H1 (cell line): ENCODE data around the gene ERCC6L. TPM values are rescaled to one million over a fixed set of nuclear protein-coding genes. Genes with fewer than 3 reads are reported as not detected.

Experiments used
- CTCF ChIA-PET: fragments of 300-600 bp; sonication (Branson Sonifier 250); formaldehyde crosslinking; loops from one replicate; lab custom pipeline; 2021; ENCODE audit not compliant: partially characterized antibody; lab: Charles Lee
- POLR2A ChIA-PET: fragments of 300-600 bp; sonication (Branson Sonifier 250); formaldehyde crosslinking; loops from one replicate; lab custom pipeline; 2021; ENCODE audit warnings: inconsistent platforms; ENCODE audit not compliant: partially characterized antibody; lab: Charles Lee
- DNase-seq, 2 experiments: peaks; one replicate each; pipeline versions ENCODE4 v3.0.0 to v3.0.0-alpha.2; 2010 to 2022; ENCODE audit warnings: low spot score in 2 of 2, low read depth in 1 of 2, mixed read lengths in 1 of 2
- FAIRE-seq: peaks from 2 replicates; lab custom pipeline; 2011; peaks lifted over from hg19 to GRCh38; lab: Jason Lieb, UNC
- H2AFZ ChIP-seq: 2 replicates; pipeline ENCODE4 v1.8.1; 2012; ENCODE audit warnings: low read length, inconsistent platforms
- H2AK5ac ChIP-seq: 2 replicates; pipeline ENCODE4 v1.6.1; 2013; ENCODE audit warnings: low read depth, low read length
- H2BK120ac ChIP-seq: replicated peaks from 2 replicates; pipeline ENCODE3; 2013; ENCODE audit warnings: low read depth, low read length, inconsistent platforms
- H2BK12ac ChIP-seq: 2 replicates; pipeline ENCODE4 v1.6.1; 2013; ENCODE audit warnings: low read depth, low read length
- H2BK15ac ChIP-seq: 2 replicates; pipeline ENCODE4 v1.6.1; 2013; ENCODE audit warnings: low read length
- H2BK20ac ChIP-seq: 2 replicates; pipeline ENCODE4 v1.6.1; 2013; ENCODE audit warnings: low read length
- H2BK5ac ChIP-seq: 2 replicates; pipeline ENCODE4 v1.6.1; 2013; ENCODE audit warnings: low read depth, low read length
- H3K14ac ChIP-seq: 2 replicates; pipeline ENCODE4 v1.6.1; 2013; ENCODE audit warnings: inconsistent platforms; ENCODE audit not compliant: insufficient read length
- H3K18ac ChIP-seq: 2 replicates; pipeline ENCODE4 v1.6.1; 2013; ENCODE audit warnings: low read length; ENCODE audit errors: extremely low read depth
- H3K23ac ChIP-seq: 2 replicates; pipeline ENCODE4 v1.6.1; 2013; ENCODE audit warnings: inconsistent platforms; ENCODE audit not compliant: insufficient read length
- H3K23me2 ChIP-seq: 2 replicates; pipeline ENCODE4 v1.6.1; 2013; ENCODE audit warnings: low read depth, low read length
- H3K27ac ChIP-seq: 2 replicates; pipeline ENCODE4 v1.6.1; 2011; ENCODE audit warnings: low read depth, low read length, inconsistent platforms
- H3K27me3 ChIP-seq, 4 experiments: replicated peaks in 1 of 4; 1 replicate in 1 of 4; 2 replicates in 3 of 4; pipeline versions ENCODE4 v1.6.1 to v1.8.1; 2011 to 2013; ENCODE audit warnings: low read length in 3 of 4, mild to moderate bottlenecking in 3 of 4, inconsistent platforms in 2 of 4, mixed read lengths in 2 of 4, moderate library complexity in 1 of 4; ENCODE audit not compliant: control insufficient read depth in 3 of 4, insufficient read depth in 3 of 4; ENCODE audit errors: extremely low read depth in 1 of 4
- H3K36me3 ChIP-seq, 4 experiments: 2 replicates each; pipeline versions ENCODE4 v1.6.1 to v1.8.1; 2011 to 2013; ENCODE audit warnings: mild to moderate bottlenecking in 4 of 4, low read length in 3 of 4, moderate library complexity in 2 of 4, control low read depth in 1 of 4, inconsistent platforms in 1 of 4; ENCODE audit not compliant: insufficient read depth in 4 of 4, control insufficient read depth in 2 of 4
- H3K4ac ChIP-seq: replicated peaks from 2 replicates; pipeline ENCODE3; 2013; ENCODE audit warnings: low read length, low read depth, mixed read lengths, inconsistent platforms; ENCODE audit not compliant: insufficient read length
- H3K4me1 ChIP-seq, 4 experiments: replicated peaks in 1 of 4; 1 replicate in 1 of 4; 2 replicates in 3 of 4; pipeline versions ENCODE4 v1.6.1 to v1.8.1; 2011 to 2013; ENCODE audit warnings: low read length in 3 of 4, inconsistent platforms in 2 of 4, mixed read lengths in 1 of 4; ENCODE audit not compliant: insufficient read depth in 4 of 4, control insufficient read depth in 3 of 4
- H3K4me2 ChIP-seq, 2 experiments: 2 replicates each; pipeline versions ENCODE4 v1.6.1 to v1.8.1; 2011 to 2013; ENCODE audit warnings: low read depth in 2 of 2, low read length in 2 of 2, control low read depth in 1 of 2, inconsistent platforms in 1 of 2, mild to moderate bottlenecking in 1 of 2; ENCODE audit not compliant: insufficient read depth in 1 of 2
- H3K4me3 ChIP-seq, 4 experiments: fragments of 200-600, 300-600 bp in 1 of 4; sonication (generic), shearing (Covaris generic), sonication (Bioruptor Twin) in 1 of 4; 2 replicates each; pipeline versions ENCODE4 v1.5.1 to v1.8.1; 2011 to 2016; ENCODE audit warnings: low read length in 4 of 4, low read depth in 3 of 4, control low read depth in 2 of 4, inconsistent platforms in 2 of 4, mild to moderate bottlenecking in 2 of 4, mixed read lengths in 1 of 4, moderate library complexity in 1 of 4; ENCODE audit not compliant: insufficient read depth in 2 of 4; ENCODE audit errors: extremely low read depth in 1 of 4
- H3K56ac ChIP-seq: replicated peaks from 2 replicates; pipeline ENCODE3; 2013; ENCODE audit warnings: low read depth, mild to moderate bottlenecking, mixed read lengths, low read length, inconsistent platforms; ENCODE audit not compliant: insufficient read length
- H3K79me1 ChIP-seq: 2 replicates; pipeline ENCODE4 v1.6.1; 2013; ENCODE audit warnings: low read depth, low read length, control low read depth
- H3K79me2 ChIP-seq, 2 experiments: 2 replicates each; pipeline versions ENCODE4 v1.6.1 to v1.8.1; 2012 to 2013; ENCODE audit warnings: low read length in 2 of 2, mild to moderate bottlenecking in 2 of 2, inconsistent platforms in 1 of 2; ENCODE audit not compliant: insufficient read depth in 2 of 2, control insufficient read depth in 1 of 2
- H3K9ac ChIP-seq, 4 experiments: replicated peaks in 1 of 4; 1 replicate in 1 of 4; 2 replicates in 3 of 4; pipeline versions ENCODE4 v1.6.1 to v1.8.1; 2011 to 2013; ENCODE audit warnings: low read depth in 3 of 4, low read length in 3 of 4, control low read depth in 2 of 4, mild to moderate bottlenecking in 2 of 4, moderate library complexity in 2 of 4, inconsistent platforms in 1 of 4; ENCODE audit errors: extremely low read depth in 1 of 4
- H3K9me3 ChIP-seq, 2 experiments: 2 replicates each; pipeline versions ENCODE4 v1.6.1 to v1.8.1; 2012 to 2013; ENCODE audit warnings: mild to moderate bottlenecking in 2 of 2, moderate library complexity in 2 of 2, control low read depth in 1 of 2, inconsistent platforms in 1 of 2, low read depth in 1 of 2, low read length in 1 of 2, mixed read lengths in 1 of 2; ENCODE audit not compliant: insufficient read depth in 2 of 2
- H4K20me1 ChIP-seq, 2 experiments: replicated peaks in 1 of 2; 2 replicates each; pipeline versions ENCODE3 to v1.8.1; 2011 to 2013; ENCODE audit warnings: inconsistent platforms in 2 of 2, low read length in 2 of 2, mild to moderate bottlenecking in 1 of 2; ENCODE audit not compliant: insufficient read depth in 2 of 2, control insufficient read depth in 1 of 2
- H4K5ac ChIP-seq: 2 replicates; pipeline ENCODE4 v1.6.1; 2013; ENCODE audit warnings: low read length, low read depth, mixed read lengths, inconsistent platforms; ENCODE audit not compliant: insufficient read length
- H4K8ac ChIP-seq: 2 replicates; pipeline ENCODE4 v1.8.0; 2013; ENCODE audit warnings: mild to moderate bottlenecking, moderate library complexity, low read length, inconsistent platforms; ENCODE audit not compliant: insufficient read depth; ENCODE audit errors: extremely low read depth
- H4K91ac ChIP-seq: replicated peaks from 2 replicates; pipeline ENCODE3; 2013; ENCODE audit warnings: low read length, mixed read lengths, inconsistent platforms; ENCODE audit not compliant: insufficient read length
- CBX5 ChIP-seq: fragments of 300-800, 300-1000 bp; sonication (generic); IDR thresholded peaks from 2 replicates; pipeline ENCODE4 v1.7.1; 2016; ENCODE audit warnings: antibody characterized with exemption, low read length, low read depth
- CHD1 ChIP-seq: IDR thresholded peaks from 2 replicates; pipeline ENCODE4 v1.6.1; 2012; ENCODE audit warnings: low read depth, low read length, improper control_type of control experiment
- CTBP2 ChIP-seq: IDR thresholded peaks from 2 replicates; pipeline ENCODE4 v1.7.0; 2011; ENCODE audit warnings: borderline replicate concordance, mild to moderate bottlenecking, moderate library complexity, mixed read lengths, low read length; ENCODE audit not compliant: insufficient read depth, insufficient read length
- EGR1 ChIP-seq: IDR thresholded peaks from 2 replicates; pipeline ENCODE4 v1.6.1; 2011; ENCODE audit warnings: low read depth, low read length, borderline replicate concordance
- FOSL1 ChIP-seq: IDR thresholded peaks from 2 replicates; pipeline ENCODE4 v1.6.1; 2011; ENCODE audit warnings: mild to moderate bottlenecking, low read depth, low read length, moderate library complexity; ENCODE audit not compliant: insufficient read depth
- POU5F1 ChIP-seq: IDR thresholded peaks from 2 replicates; pipeline ENCODE4 v1.6.1; 2011; ENCODE audit warnings: low read depth, mild to moderate bottlenecking, low read length, moderate library complexity
- TCF12 ChIP-seq: IDR thresholded peaks from 2 replicates; pipeline ENCODE4 v1.6.1; 2011; ENCODE audit warnings: low read depth, mild to moderate bottlenecking, low read length
- WGBS, 2 experiments: shearing (Covaris generic) in 1 of 2; methylation state at CpG; one replicate each; pipeline versions ENCODE4 v1.1.6 to v1.1.7; 2013 to 2015; ENCODE audit warnings: low lambda C conversion rate in 2 of 2, mixed read lengths in 2 of 2, inconsistent platforms in 1 of 2, low coverage in 1 of 2, missing lambda C conversion rate in 1 of 2; ENCODE audit not compliant: insufficient replicate concordance in 2 of 2, insufficient coverage in 1 of 2, insufficient read length in 1 of 2; ENCODE audit errors: extremely low coverage in 1 of 2, missing lambda C conversion rate in 1 of 2; 5-methylcytosine and 5-hydroxymethylcytosine counted together
- polyA plus RNA-seq, 7 experiments: library from polyadenylated mRNA; depleted of rRNA in 3 of 7; stranded (reverse) in 5 of 7; unstranded in 2 of 7; fragments of >200 nt in 5 of 7; fragments of 200-250 nt in 2 of 7; gene quantifications; 1 replicate in 5 of 7; 2 replicates in 1 of 7; 4 replicates in 1 of 7; pipeline versions ENCODE4 v1.2.1 to v1.2.3, GENCODE V29; 2011 to 2013; ENCODE audit warnings: missing spikeins in 2 of 7, mixed read lengths in 2 of 7
- total RNA-seq: library from RNA; stranded (reverse); fragmentation: NEBNext Ultra II Directional; extraction: Animal tissue kit (Norgen Biotek cat#: 25700); gene quantifications from 2 replicates; pipeline ENCODE4 v1.2.1, GENCODE V29; 2021

Gene ERCC6L
- total and polyA plus RNA-seq, 2 of the 8 experiments (the other 6 are each of a cell fraction or from before 2014, with no cell fraction given) = 4.0 to 23.9 TPM

GRCh38 chrX:72159769-72160168 is 79.1 kb downstream of the ERCC6L start:
- 76% methylated on average over 6 of the region's 10 CpGs; no CpG with 5 or more reads in 1 of the 2 experiments for WGBS, 2 experiments
- POLR2A ChIA-PET = no interaction called here

More at GRCh38 chrX:72159769-72160168, 79.1 kb downstream of the ERCC6L start:
- Histone ChIP-seq H3K18ac (no peak overlapping the region), H3K4ac (no peak overlapping the region), H3K36me3 (no peaks in the 10 kb centered on the region), H2AK5ac (no peak overlapping the region), H4K5ac (no peak overlapping the region), H3K4me3 (no peak overlapping the region), H3K79me1 (no peaks in the 10 kb centered on the region), H3K56ac (no peak overlapping the region), H3K23ac (no peak overlapping the region), H3K14ac (no peak overlapping the region), H2AFZ (no peak overlapping the region), H3K79me2 (no peaks in the 10 kb centered on the region), H3K27me3 (no peaks in the 10 kb centered on the region), H3K23me2 (no peaks in the 10 kb centered on the region), H2BK20ac (no peak overlapping the region), H2BK5ac (no peak overlapping the region), H2BK120ac (no peak overlapping the region), H3K4me2 (no peak overlapping the region), H2BK12ac (no peak overlapping the region), H3K4me1 (no peaks in the 10 kb centered on the region), H4K8ac (no peak overlapping the region), H4K20me1 (no peaks in the 10 kb centered on the region), H3K27ac (no peak overlapping the region), H2BK15ac (no peak overlapping the region), H3K9ac (no peak overlapping the region), H3K9me3 (peaks cover 3 to 6% of the 10 kb centered on the region in 2 experiments; a peak in 2 of 4 replicates), H4K91ac (no peak overlapping the region)
- CTCF ChIA-PET = no interaction called here
- DNase-seq = no peak
- TF ChIP-seq TCF12 (no peak), CTBP2 (no peak), POU5F1 (no peak), CBX5 (no peak), CHD1 (no peak), EGR1 (no peak), FOSL1 (no peak)
- no peak for FAIRE-seq
